Renal cortical epithelial cell (primary cell): ENCODE data around the gene NRP1. TPM values are rescaled to one million over a fixed set of nuclear protein-coding genes. Genes with fewer than 3 reads are reported as not detected.
"Not testable (repeated sequence)": the region's sequence is repeated elsewhere in the genome, so short reads cannot be mapped to it uniquely, and the experiment has no call there.

ENCODE experiments used
- DNase-seq: peaks from one replicate; pipeline ENCODE4 v3.0.0-alpha.2; 2011; ENCODE audit warnings: low read depth
- total RNA-seq: library from RNA; depleted of rRNA; stranded (reverse); fragments of >200 nt; gene quantifications from 2 replicates; pipeline ENCODE4 v1.2.3, GENCODE V29; 2014

NRP1 gene
- 52.3 and 281 TPM in 2 replicates for total RNA-seq

DNA sequence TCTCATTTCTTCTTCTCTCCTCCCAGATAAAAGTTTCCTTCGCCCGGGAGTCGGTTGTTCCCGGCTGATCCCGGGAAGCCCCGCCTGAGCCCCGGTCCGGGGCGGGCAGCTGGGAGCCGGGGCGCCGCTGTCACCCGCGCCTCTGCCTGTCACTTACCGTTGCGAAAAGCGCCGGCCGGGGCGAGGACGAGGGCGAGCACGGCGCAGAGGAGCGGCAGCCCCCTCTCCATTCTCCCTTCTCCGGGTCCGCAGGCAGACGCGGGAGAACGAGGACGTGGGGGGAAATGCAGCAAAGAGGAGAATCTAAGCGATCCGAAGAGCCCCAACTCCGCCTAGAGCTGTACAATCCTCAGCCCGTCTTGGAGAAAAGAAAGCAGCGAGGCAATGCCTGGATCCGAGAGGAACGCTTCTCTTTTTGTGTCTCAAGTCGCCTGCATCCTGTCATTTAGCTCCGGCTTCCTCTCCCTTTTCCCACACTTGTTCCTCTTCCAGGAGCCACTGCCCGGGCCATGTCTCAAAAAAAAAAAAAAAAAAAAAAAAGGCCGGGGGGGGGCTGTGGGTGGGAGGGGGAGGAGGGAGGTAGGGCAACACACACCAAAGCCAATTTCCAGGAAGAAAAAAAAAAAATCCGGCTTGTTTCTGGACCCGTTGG, at the start of gene NRP1:
Gene NRP1, minus strand, starts transcription at position 515 of the 652 bp plus-strand sequence. Its CDS starts 285 bp downstream, at position 230.
- DNase-seq = no peak

- DNase-seq = not testable (repeated sequence)
These were observed 49.7 kb upstream of the NRP1 start for GRCh38 chr10:33384201-33384600.

DNA sequence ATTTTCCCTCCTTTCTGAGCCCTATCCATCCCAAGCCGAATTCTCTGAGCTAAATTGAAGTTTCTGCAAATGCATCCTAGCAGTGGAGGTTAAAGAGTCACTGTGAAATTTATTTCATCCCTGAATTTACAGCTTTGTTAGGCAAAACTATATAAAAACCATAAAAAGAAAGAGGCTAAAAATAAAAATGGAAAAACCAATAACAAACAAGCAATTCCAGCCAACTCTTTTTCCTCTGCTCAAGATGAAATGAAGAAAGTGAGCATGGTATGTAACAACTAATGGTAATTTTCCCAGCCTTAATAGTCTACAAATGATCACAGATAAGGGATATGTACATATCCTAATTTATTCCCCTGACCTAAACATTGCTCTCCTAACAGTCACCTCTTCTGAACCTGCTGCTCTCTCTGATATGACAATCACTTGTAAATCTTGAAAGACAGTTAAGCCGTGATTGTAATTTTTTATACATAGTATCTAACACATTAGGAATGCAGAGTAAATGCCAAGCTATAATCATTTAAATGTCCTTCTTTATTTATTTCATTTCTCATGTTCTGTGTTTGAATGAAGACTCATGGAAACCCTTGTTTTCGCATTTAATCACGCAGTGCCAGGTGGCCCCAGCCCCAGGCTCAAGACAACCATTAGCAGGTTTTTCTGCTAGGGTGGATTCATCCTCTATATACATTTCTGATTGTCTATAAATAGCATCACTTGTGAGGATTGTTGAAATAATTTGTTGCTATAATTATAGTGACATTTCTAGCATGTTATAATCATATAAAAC, 48.6 kb upstream of the NRP1 start:
- DNase-seq = no peak

DNA sequence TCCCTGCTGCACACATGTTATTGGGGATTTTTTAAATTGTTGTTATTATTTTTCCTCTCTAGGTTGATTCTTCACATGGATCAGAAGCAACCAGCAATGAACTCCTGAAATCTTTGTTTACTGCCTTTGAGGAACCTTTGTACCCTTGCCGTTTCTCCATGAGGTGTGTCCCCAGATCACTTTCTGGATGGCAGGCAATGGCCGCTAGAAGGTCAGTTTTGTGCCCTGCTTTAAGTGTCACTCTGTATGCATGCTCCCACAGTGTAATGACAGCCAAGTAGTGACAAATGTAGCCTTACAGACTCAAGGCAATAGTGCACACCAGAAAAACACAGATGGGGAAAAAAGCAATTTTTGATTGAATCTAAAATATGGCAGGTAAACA, 47.7 kb upstream of the NRP1 start:
- no peak for DNase-seq

DNA sequence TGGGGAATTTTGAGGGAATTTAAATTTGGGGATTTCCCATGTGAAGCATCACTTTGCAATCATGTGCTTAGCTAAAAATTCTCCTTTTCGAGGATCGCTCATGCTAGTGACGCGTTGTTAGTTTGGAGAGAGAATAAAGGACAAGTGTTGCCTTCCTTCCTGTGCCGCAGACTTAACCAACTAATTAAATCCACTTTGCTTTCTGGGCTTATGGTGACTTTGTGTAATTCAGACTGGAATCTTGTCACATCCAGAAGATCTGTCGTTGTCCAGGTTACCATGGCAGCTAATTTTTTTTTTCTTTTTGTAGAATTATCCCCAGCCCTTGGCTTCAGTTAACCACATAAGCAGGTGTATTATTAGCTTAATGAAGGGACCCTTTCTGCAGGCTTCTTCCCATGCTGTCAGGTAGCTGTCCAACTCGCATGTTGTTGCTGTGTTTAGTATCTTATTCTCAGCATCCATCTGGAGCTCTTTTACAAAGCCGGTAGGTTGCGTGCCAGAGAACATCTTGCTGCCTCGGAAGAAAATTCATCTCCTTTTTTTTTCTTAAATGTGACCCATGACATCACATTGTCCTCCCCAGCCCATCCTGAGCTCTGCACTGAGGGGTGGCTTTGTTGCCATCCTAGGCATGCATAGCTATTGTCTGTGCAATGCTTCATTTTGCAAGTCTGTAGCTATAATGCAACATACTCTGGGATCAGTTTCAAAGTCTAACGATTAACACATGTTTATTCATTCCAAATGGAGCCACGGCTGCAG, 47.2 kb upstream of the NRP1 start:
- DNase-seq = no peak

DNA sequence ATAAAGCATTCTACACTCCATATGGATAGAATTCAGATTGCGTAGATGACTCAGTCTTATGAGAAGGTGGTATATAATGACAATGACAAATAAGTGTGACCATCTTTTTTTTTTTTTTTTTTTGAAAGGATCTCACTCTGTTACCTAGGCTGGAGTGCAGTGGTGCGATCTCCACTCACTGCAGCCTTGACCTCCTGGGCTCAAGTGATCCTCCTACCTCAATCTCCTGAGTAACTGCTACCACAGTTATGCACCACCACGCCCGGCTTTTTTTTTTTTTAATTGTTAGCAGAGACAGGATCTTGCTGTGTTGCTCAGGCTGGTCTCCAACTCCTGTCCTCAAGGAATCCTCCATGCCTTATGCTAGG, 43.2 kb upstream of the NRP1 start:
- peak; percentile 50 for DNase-seq

DNA sequence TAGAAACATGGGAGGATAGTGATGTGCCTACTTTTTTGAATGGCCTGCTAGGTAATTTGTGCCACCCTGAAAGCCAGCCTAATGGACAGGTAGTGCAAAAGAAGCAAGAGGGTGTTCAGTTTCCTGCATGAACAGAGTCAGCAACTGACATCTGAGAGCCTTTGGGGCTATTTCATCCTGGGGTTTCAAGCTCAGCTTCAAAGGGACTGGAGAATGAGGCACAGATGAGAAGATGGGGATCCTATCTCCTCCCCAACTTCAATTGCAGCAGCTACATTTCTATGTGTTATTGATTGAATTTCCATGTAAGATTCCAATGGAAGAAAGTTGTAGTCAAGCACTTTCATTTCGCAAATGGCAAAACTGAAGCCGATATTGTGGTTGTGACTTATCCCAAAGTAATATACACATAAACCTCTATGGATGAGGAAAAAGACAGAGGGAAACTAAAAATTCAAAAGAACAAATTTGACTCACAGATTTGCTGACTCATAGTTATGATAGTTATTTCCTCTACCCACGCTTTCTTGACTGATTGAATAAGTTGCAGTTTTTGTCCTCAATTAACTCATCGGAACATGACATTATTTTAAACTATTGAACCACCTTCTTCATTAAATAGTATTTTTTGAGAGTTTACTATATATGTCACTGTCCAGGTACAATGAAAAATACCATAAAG, 42.6 kb upstream of the NRP1 start:
- DNase-seq = peak; percentile 67

- no peak for DNase-seq
These were observed 42.0 kb upstream of the NRP1 start for GRCh38 chr10:33376476-33376875.

- DNase-seq = no peak
These were observed 38.8 kb upstream of the NRP1 start for GRCh38 chr10:33373263-33373662.

GRCh38 chr10:33371234-33371633, 36.8 kb upstream of the NRP1 start:
- DNase-seq = no peak

DNA sequence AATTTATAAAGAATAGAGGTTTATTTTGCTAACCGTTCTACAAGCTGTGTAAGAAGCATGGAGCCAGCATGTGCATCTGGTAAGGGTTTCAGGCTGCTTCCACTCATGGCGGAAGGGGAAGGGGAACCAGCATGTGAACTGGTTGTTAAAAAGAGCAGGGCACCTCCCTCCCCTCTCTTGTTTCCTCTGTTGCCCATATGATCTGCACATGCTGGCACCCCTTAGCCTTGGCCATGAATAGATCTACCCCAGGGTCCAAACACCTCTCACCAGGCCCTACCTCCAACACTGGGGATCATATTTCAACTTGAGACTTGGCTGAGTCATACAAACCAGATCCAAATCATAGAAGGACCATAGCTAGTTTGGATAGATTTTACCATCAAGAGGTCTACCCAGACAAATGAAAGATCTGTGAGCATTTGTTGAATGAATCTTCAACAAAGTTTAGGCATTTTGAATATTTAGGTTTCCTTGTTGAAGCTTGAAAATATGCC, 36.0 kb upstream of the NRP1 start:
- DNase-seq = no peak

- DNase-seq = no peak
These were observed 33.6 kb upstream of the NRP1 start for GRCh38 chr10:33368086-33368485.

DNA sequence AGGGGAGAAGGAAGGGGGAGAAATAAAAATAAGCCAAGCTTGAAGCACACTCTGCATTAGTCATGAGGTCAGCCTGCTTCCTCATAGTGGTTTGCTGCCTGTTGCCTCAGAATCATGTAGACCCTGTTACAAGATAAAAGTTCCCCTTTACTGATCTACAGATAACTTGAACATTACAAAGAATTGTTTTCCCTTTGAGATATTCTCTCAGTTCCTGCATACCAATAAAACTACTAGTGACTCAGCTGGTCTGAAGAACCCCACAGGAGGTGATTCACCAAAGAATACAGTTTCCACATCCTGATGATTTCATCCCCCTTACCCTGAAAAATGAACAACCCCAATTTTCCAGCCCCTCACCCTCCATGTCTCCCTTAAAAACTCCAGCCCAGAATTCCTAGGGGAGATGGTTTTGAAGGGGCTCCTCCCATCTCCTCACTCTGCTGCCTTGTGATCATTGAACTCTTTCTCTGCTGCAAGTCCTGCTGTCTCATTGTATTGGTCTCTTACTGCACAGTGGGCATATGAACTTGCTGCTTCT, 31.5 kb upstream of the NRP1 start:
- DNase-seq = peak; percentile 99

DNA sequence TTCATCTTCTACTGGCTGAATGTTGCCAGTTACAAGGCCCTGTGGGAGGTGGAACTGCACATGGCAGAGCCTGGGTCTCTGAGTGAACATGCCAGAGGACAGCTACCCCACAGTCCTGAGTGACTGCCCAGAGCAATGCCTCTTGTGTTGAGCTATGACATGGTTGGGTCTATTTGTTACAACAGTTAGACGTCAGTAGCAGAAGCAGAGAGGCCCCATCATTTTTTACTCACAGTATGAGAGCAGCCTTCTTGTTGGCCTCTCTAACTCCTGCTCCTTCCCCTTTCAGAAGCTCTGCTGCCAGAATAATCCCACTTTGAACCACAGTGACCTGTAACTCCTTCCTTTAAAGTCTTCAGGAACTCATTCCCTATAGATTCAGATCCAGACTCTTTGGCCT, 30.8 kb upstream of the NRP1 start:
- DNase-seq = no peak

GRCh38 chr10:33363106-33363505, 28.6 kb upstream of the NRP1 start:
- DNase-seq = no peak

DNA sequence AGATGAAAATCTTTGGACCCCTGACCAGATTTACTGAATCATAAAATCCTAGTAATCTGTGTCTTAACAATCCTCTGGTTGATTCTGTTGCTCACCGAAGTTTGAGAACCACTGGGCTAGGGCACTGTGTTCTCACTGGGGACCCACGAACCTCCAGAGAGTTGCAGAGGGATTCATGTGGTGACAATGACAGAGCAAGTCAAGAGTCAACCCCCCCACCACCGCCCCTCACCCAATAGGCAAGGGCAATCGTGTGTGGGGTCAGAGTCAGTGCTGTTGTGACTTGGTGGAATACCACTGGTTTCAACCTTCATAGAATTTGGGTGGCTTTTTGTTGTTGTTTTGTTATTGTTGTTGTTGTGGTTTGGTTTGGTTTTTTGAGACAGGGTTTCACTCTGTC, 23.5 kb upstream of the NRP1 start:
- no peak for DNase-seq

DNA sequence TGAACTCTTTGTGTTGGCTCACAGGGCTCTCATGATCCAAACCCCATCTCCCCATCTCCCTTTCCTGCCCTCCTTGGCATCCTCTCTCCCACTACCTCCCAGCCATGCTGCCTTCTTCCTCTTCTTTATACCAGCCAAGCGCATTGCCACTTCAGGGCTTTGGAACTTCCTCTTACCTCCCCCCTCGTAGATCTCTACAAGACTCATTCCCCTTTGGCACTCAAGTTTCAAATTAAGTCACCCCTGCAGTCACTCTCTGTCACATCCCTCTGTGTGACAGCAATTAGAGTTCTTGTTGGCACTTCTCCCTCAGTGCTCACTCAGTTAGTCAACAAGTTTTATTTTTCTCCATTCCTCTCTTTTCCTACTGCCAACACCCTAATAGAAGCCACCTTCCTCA, 20.8 kb upstream of the NRP1 start:
- DNase-seq = no peak

GRCh38 chr10:33353853-33354252, 19.4 kb upstream of the NRP1 start:
- DNase-seq = no peak

- no peak for DNase-seq
These were observed 18.9 kb upstream of the NRP1 start for GRCh38 chr10:33353334-33353733.

- no peak for DNase-seq
These were observed 18.1 kb upstream of the NRP1 start for GRCh38 chr10:33352615-33353014.

DNA sequence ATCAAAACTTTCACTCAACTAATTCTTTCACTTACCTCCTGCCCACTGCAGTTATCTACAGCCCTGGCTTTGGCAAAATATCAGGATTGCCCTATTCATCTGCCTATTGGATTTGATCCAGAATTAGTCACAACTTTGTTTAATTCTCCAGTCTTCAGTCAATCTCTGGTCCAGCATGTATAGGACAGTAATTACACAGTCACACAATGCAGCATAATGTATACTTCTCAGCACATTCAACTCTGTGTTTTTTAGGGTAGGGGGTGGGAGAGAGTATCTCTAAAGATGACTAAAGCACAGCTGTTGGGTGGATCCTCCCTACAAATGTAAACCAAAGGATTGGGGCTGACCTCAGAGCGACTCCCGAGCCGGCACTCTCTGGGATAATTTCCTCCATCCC, 17.7 kb upstream of the NRP1 start:
- peak; percentile 62 for DNase-seq

- no peak for DNase-seq
These were observed 15.6 kb upstream of the NRP1 start for GRCh38 chr10:33350041-33350440.
